Choroid plexus epithelial cell (primary cell): ENCODE results near the gene CALML3.

Experiments
- DNase-seq: peaks from one replicate; pipeline ENCODE4 v3.0.0-alpha.2; 2010; ENCODE audit warnings: low read depth
- H3K4me3 ChIP-seq: 2 replicates; pipeline ENCODE4 v1.5.1; 2011; ENCODE audit warnings: low read depth, mild to moderate bottlenecking, control low read depth, low read length, moderate library complexity
- CTCF ChIP-seq: conservative IDR thresholded peaks from 2 replicates; pipeline ENCODE4 v1.5.1; 2011; ENCODE audit warnings: low read depth, mild to moderate bottlenecking, control low read depth, inconsistent platforms, low read length, moderate library complexity

Gene CALML3

GRCh38 chr10:5570979-5571810 lies 46.4 kb downstream of the CALML3 start:
- TF ChIP-seq CTCF = no peak
- no peak overlapping the region for H3K4me3 ChIP-seq
- no peak for DNase-seq

- H3K4me3 ChIP-seq = no peak overlapping the region
- DNase-seq = no peak
- no peak for TF ChIP-seq CTCF
Measured at GRCh38 chr10:5571826-5572225, 47.1 kb downstream of the CALML3 start.

GRCh38 chr10:5573319-5573950 lies 48.7 kb downstream of the CALML3 start:
- no peak for TF ChIP-seq CTCF
- no peak for DNase-seq
- no peak overlapping the region for H3K4me3 ChIP-seq

- TF ChIP-seq CTCF = no peak
- H3K4me3 ChIP-seq = no peak overlapping the region
- peak; percentile 44 for DNase-seq
Measured at GRCh38 chr10:5573968-5574641, 49.3 kb downstream of the CALML3 start.

GRCh38 chr10:5574642-5575131 lies 49.9 kb downstream of the CALML3 start:
- no peak for DNase-seq
- TF ChIP-seq CTCF = no peak
- no peak overlapping the region for H3K4me3 ChIP-seq

GRCh38 chr10:5575144-5575481 lies 50.4 kb downstream of the CALML3 start:
- no peak for TF ChIP-seq CTCF
- DNase-seq = no peak
- no peak overlapping the region for H3K4me3 ChIP-seq
